SJCRH30 (cell line): ENCODE measurements around the gene FUCA2. TPM values are rescaled to one million over a fixed set of nuclear protein-coding genes. Genes with fewer than 3 reads are reported as not detected.
A peak's percentile ranks its signal among the peaks of the same experiment; 100 is the strongest.

ENCODE experiments used
- DNase-seq, 2 experiments: peaks; one replicate each; pipeline ENCODE4 v3.0.0-alpha.2; 2015 to 2020
- H3K27ac ChIP-seq: fragments of 250-450 bp; sonication (Bioruptor Pico); 2 replicates; pipeline ENCODE4 v1.5.1; 2020; ENCODE audit warnings: mild to moderate bottlenecking, moderate library complexity
- H3K27me3 ChIP-seq: fragments of 250-450 bp; sonication (Bioruptor Pico); 2 replicates; pipeline ENCODE4 v1.5.1; 2020; ENCODE audit warnings: mild to moderate bottlenecking, moderate library complexity
- H3K36me3 ChIP-seq: fragments of 250-450 bp; sonication (Bioruptor Pico); 2 replicates; pipeline ENCODE4 v1.5.1; 2020; ENCODE audit warnings: mild to moderate bottlenecking, moderate library complexity
- H3K4me1 ChIP-seq: fragments of 250-450 bp; sonication (Bioruptor Pico); 2 replicates; pipeline ENCODE4 v1.5.1; 2020; ENCODE audit warnings: mild to moderate bottlenecking, moderate library complexity
- H3K4me3 ChIP-seq: fragments of 250-450 bp; sonication (Bioruptor Pico); 2 replicates; pipeline ENCODE4 v1.5.1; 2020; ENCODE audit warnings: mild to moderate bottlenecking, moderate library complexity
- H3K9me3 ChIP-seq: fragments of 250-450 bp; sonication (Bioruptor Pico); replicated peaks from 2 replicates; pipeline ENCODE4 v1.5.1; 2020; ENCODE audit warnings: mild to moderate bottlenecking, moderate library complexity
- total RNA-seq: library from RNA; depleted of rRNA; stranded (reverse); fragments of >200 nt; shearing (Covaris generic); gene quantifications from 2 replicates; pipeline ENCODE4 v1.2.3, GENCODE V29; 2014; rRNA removed

Gene FUCA2, protein sequence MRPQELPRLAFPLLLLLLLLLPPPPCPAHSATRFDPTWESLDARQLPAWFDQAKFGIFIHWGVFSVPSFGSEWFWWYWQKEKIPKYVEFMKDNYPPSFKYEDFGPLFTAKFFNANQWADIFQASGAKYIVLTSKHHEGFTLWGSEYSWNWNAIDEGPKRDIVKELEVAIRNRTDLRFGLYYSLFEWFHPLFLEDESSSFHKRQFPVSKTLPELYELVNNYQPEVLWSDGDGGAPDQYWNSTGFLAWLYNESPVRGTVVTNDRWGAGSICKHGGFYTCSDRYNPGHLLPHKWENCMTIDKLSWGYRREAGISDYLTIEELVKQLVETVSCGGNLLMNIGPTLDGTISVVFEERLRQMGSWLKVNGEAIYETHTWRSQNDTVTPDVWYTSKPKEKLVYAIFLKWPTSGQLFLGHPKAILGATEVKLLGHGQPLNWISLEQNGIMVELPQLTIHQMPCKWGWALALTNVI
- 38.4 and 40.3 TPM in 2 replicates for total RNA-seq

DNA sequence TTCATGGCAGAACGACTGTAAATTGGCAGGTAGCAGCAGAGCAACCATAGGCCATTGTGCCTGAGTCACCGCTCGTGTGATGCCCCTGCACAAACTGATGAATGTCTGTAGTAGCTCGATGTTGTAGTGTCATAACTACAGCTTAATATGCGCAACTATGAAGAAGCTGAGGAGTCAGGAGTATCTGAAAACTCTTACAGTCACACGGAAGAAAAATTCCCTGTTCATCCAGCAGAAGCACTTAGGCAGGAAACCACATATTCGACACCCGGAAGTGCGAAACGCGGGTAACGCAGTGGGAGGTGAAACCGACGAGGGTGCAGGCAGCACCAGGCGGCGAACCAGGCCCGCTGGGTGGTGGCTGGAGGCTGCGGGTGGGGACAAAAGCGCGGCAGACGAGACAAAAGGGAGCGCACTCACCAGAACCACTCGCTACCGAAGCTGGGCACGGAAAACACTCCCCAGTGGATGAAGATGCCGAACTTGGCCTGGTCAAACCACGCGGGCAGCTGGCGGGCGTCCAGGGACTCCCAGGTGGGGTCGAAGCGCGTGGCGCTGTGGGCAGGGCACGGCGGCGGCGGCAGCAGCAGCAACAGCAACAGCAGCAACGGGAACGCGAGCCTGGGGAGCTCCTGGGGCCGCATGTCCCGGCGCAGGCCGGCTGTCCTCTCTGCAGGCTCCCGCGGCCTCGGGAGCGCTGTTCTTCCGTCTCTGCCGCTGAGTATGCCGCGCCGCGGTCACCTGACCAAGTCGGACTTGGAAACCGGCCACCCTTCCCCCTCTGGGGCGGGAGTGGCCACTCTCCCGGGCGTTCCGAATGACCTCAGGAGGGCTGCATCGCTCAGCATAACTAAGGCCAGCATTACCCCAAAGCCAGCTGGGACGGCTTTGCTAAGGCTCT lies at the start of gene FUCA2:
Gene FUCA2, minus strand, starts transcription at position 730 of the 901 bp plus-strand sequence. Its CDS starts 86 bp downstream, at position 644.
- H3K36me3 ChIP-seq = peaks cover 8% of the 10 kb centered on the region
- peak; percentile 86 to 89 for DNase-seq

DNA sequence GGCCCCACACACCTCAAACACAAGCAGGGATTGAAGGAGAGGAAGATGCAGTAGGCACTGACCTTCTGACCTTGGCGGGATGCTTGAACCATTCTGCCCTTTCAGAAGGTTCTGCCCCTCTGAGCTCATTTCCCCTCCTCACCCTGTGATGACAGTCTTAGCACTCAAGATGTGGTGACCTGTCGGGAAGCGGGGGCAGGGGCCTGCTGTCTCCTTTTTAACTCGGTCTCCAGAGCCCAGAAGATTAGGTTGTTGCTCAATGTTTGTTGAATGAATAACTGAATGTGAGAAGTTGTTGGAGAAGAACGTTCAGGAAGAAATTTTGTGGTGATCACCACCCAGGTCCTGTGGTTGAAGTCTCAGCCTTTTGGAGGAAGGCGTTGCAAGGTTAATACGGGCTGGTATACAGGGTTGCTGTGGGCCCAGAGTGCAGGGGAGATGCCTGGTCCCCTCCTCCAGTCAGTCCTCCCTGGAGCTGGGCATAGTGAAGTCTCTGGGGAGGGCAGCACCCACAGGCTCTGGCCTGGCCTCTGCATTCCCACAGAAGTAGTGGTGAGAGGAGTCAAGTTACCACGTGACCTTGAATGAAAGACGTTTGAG lies 49.7 kb upstream of the FUCA2 start:
- H3K4me3 ChIP-seq = no peak overlapping the region
- H3K9me3 ChIP-seq = no peaks in the 10 kb centered on the region
- H3K27me3 ChIP-seq = no peaks in the 10 kb centered on the region
- H3K36me3 ChIP-seq = no peaks in the 10 kb centered on the region
- no peak for DNase-seq
- no peak overlapping the region for H3K27ac ChIP-seq
- no peaks in the 10 kb centered on the region for H3K4me1 ChIP-seq

More for the DNA sequence above, at the start of gene FUCA2:
- H3K9me3 ChIP-seq = no peaks in the 10 kb centered on the region
- H3K4me3 ChIP-seq = peak within 1 kb of the TSS; percentile 81
- no peaks in the 10 kb centered on the region for H3K27me3 ChIP-seq
- H3K4me1 ChIP-seq = no peaks in the 10 kb centered on the region
- H3K27ac ChIP-seq = peak within 1 kb of the TSS; percentile 81

DNA sequence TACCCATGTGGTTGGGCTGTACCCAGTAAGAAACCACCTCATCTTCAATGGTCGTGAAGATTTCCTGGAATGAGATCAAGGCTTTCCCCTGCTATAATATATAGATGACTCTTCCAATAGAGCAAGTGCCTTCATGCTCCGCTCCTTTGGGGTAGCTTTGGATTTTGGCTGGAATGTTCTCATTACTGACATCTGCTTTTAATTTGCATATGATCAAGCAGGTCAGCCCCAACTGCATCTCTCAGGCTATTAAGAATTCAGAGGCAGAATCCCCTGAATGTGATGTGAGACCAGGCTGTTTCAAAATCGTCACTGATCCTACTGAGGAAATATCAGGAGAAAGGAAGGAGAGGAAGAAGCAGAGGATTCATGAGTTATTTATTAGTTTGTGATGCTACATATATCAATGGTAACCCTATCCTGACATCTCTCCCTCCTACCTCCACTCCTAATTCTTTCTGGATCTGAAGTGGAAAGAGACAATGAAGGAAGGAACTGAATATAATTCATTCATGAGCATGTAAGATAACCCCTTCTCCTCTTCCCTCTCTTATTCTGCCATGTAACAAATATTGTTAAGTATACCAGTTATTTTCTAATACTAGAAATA lies 47.6 kb upstream of the FUCA2 start:
- Histone ChIP-seq H3K27me3 (no peaks in the 10 kb centered on the region), H3K27ac (no peak overlapping the region), H3K9me3 (no peaks in the 10 kb centered on the region), H3K36me3 (no peaks in the 10 kb centered on the region), H3K4me1 (no peaks in the 10 kb centered on the region; the same call in 1 of the 2 replicates), H3K4me3 (no peak overlapping the region)
- DNase-seq = no peak

DNA sequence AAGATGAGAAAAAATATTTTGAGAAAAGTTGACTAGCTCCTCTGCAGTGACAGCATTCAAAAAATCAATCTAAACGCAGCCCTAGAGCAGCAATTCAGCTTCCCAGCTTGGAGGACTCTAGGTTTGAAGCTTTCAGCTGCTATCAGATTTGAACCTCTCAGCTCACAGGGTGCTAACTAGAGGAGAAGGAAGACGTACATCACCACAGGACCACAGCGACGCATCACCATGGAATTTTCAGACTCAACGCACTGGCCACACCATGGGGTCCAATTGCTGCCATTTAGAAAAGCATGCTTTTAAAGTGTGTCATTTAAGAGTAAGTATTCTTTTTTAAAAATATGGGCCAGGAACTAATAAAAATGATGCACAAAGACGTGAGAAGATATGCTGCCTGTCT lies 45.0 kb upstream of the FUCA2 start:
- no peak for DNase-seq
- Histone ChIP-seq H3K36me3 (no peaks in the 10 kb centered on the region), H3K27me3 (no peaks in the 10 kb centered on the region), H3K9me3 (no peaks in the 10 kb centered on the region), H3K4me3 (no peak overlapping the region), H3K4me1 (no peaks in the 10 kb centered on the region; the same call in 1 of the 2 replicates), H3K27ac (no peak overlapping the region)

DNA sequence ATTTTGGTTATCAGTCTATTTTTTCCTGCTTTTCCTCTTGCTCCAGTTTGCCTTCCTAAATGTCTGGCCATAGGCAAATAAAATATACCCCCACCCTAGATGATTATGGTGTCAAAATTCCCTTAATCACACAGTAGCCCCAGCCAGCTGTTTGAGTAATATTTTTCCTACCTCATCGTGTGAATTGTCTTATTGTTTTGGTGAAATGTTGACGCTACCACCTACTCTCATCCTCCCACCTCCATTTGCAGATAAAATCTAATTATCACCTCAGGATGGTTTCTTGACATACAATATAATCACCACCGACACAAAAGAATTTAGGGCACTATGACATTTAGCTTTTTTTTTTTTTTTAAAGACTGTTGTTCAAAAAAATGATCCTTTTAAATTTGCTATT lies 44.1 kb upstream of the FUCA2 start:
- no peaks in the 10 kb centered on the region for H3K27me3 ChIP-seq
- no peaks in the 10 kb centered on the region; the same call in 1 of the 2 replicates for H3K4me1 ChIP-seq
- H3K27ac ChIP-seq = no peak overlapping the region
- H3K4me3 ChIP-seq = no peak overlapping the region
- no peaks in the 10 kb centered on the region for H3K9me3 ChIP-seq
- H3K36me3 ChIP-seq = no peaks in the 10 kb centered on the region
- no peak for DNase-seq

DNA sequence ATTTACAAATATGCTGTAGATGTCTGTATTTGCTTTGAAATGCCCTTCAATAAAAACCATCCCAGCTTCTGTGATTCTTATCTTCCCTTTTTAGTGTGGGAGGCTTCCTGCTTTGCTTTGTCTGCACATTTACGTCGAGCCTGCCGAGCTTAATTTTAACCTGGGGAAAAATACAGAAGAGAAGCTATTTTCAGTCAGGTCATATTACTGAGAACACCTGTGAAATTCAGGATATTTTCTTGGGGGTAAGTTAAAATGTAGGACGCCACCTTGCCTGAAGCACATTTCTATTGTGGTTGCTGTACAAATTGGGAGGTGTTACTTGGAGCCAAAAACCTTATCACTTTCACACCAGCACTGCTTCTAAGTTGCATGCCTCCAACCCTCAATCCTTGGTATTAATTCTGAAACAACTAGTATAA lies 43.6 kb upstream of the FUCA2 start:
- H3K27ac ChIP-seq = no peak overlapping the region

DNA sequence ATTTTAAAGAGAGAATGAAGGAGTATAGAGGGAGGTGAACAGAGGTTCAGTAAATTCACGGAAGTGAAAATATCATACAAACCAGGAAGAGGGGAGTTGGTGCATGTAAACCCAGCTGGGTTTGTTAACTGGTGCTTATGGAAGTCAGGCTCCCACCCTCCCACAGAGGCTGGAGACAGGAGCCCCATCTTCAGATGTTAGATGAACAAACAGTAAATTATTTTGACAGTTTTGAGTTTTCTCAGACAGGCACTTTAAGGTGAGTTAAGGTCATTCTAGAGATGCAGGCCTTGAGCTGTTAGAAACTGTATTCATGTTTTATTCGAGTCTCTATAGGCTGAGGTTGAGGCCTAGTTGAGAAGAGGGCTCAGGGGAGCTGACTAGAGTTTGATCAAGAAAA lies 41.8 kb upstream of the FUCA2 start:
- no peaks in the 10 kb centered on the region for H3K36me3 ChIP-seq
- H3K4me1 ChIP-seq = peaks cover 4% of the 10 kb centered on the region; the same call in 1 of the 2 replicates
- H3K27me3 ChIP-seq = no peaks in the 10 kb centered on the region
- no peak overlapping the region for H3K27ac ChIP-seq
- no peaks in the 10 kb centered on the region for H3K9me3 ChIP-seq
- DNase-seq = no peak
- H3K4me3 ChIP-seq = no peak overlapping the region

More for the DNA sequence above, 43.6 kb upstream of the FUCA2 start:
- H3K27me3 ChIP-seq = no peaks in the 10 kb centered on the region
- H3K4me3 ChIP-seq = no peak overlapping the region
- DNase-seq = no peak
- no peaks in the 10 kb centered on the region for H3K36me3 ChIP-seq
- H3K4me1 ChIP-seq = no peaks in the 10 kb centered on the region; the same call in 1 of the 2 replicates
- H3K9me3 ChIP-seq = no peaks in the 10 kb centered on the region

DNA sequence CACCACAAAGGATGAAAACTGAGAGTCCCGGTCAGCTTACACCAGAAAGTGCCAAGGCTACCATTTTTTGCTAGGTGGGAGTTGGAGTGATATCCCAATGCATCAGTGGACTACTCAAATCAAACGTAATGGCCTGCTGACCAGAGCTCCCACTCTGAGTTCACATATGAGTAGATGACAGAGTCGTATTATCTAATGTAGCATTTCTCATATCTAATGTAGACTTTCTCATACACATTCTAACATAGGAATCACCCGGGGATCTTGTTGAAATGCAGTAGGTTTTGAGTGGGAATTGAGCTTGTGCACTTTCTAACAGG lies 38.4 kb upstream of the FUCA2 start:
- Histone ChIP-seq H3K9me3 (no peaks in the 10 kb centered on the region), H3K27ac (no peak overlapping the region), H3K36me3 (no peaks in the 10 kb centered on the region), H3K27me3 (no peaks in the 10 kb centered on the region), H3K4me3 (no peak overlapping the region), H3K4me1 (peaks cover 4% of the 10 kb centered on the region; the same call in 1 of the 2 replicates)
- DNase-seq = no peak

DNA sequence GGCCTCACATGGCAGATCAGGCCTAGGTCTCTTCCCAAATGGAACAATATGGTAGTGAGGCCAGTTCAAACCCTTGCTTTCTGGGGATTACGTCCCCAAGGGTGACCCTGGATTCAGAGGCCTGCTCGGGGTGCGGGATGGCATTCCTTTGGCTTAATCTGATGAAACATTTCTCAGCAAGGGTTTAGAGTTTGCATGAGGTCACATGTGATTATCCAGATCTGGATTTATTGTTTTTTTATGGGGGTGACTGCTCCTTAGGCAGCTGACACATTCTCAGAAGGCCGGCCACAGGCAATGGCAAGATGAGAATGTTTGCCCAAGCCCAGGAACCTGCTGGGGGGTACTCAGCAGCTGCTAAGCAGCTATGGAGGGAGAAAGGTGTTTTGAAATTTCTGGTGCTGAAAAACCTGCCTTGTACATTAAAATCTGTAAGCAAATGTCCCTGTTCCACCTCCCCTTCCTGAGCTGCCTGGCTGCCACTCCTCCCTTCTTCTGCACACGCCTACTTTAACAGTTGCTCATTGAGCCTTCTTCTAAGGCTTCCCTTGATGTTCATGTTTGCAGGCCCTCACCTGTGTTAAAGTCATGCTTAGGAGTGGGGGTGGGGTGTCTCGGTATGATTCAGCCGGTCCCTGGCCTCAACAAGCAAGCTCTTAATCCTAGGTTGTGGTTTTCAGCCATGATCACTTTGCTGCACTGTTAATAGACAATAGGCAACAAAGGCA lies 37.9 kb upstream of the FUCA2 start:
- Histone ChIP-seq H3K36me3 (no peaks in the 10 kb centered on the region), H3K27me3 (no peaks in the 10 kb centered on the region), H3K4me1 (peaks cover 4% of the 10 kb centered on the region; the same call in 1 of the 2 replicates), H3K27ac (no peak overlapping the region), H3K4me3 (no peak overlapping the region), H3K9me3 (no peaks in the 10 kb centered on the region)
- peak in 1 of 2 experiments; percentile 27 for DNase-seq

DNA sequence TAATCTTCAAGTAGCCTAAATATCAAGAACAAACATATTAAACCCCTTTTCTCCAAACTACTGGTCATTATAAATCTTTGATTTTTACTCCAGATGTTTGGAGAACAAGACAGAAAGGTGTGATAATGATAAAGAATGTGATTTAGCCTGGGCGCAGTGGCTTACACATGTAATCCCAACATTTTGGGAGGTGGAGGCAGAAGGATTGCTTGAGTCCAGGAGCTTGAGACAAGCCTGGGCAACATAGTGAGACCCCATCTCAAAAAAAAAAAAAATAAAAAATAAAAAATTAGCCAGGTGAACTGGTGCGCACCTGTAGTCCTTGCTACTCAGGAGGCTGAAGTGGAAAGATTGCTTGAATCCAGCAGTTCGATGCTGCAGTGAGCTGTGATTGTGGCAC lies 35.1 kb upstream of the FUCA2 start:
- Histone ChIP-seq H3K27ac (no peak overlapping the region), H3K36me3 (no peaks in the 10 kb centered on the region), H3K9me3 (no peaks in the 10 kb centered on the region), H3K27me3 (no peaks in the 10 kb centered on the region), H3K4me1 (peaks cover 4% of the 10 kb centered on the region; the same call in 1 of the 2 replicates), H3K4me3 (no peak overlapping the region)
- no peak for DNase-seq

DNA sequence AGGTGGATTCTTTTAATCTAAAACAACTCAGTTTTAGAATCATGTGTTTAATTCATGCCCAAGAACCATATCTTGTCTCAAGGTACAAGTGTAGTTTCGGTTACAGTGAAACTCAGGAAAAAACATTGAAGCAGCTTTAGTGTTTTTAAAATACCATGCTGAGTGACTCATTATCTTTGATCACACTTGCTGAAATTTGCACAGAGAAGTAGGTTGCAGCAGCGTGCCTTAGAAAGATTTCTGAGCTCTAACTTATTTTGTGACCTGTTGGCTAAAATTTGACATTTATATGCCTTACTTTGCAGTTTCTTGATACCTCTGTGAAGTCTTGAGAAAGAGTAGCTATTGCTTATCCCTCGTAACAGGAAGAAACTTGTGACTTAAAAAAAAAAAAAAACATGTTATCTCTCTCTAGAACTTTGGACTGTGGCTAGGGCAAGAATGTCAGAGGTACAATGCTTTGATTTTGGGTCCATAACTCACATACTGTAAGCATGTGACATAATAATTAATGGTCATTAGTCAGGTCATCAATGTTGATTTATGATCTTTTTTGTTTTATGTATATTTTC lies 34.5 kb upstream of the FUCA2 start:
- no peak for DNase-seq
- H3K4me3 ChIP-seq = no peak overlapping the region
- no peaks in the 10 kb centered on the region for H3K9me3 ChIP-seq
- H3K27ac ChIP-seq = no peak overlapping the region
- H3K36me3 ChIP-seq = no peaks in the 10 kb centered on the region
- H3K4me1 ChIP-seq = peaks cover 4% of the 10 kb centered on the region; the same call in 1 of the 2 replicates
- H3K27me3 ChIP-seq = no peaks in the 10 kb centered on the region

DNA sequence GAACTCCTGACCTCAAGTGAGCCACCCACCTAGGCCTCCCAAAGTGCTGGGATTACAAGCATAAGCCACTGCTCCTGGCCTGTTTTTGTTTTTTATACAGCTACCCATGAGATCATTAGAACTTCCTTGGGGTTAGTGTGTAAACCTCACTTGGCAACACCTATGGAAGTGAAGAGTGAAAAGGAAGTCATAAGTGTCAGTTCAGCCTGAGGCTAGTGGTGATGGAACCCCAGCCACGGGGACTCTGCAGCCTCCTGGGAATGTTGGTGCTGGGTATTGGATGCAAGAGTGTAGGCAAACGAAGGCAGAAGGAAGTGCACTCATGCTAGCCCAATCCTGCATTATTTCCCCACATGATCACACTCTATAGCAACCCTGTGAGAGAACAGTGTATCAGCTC lies 33.6 kb upstream of the FUCA2 start:
- no peak for DNase-seq
- H3K27me3 ChIP-seq = no peaks in the 10 kb centered on the region

DNA sequence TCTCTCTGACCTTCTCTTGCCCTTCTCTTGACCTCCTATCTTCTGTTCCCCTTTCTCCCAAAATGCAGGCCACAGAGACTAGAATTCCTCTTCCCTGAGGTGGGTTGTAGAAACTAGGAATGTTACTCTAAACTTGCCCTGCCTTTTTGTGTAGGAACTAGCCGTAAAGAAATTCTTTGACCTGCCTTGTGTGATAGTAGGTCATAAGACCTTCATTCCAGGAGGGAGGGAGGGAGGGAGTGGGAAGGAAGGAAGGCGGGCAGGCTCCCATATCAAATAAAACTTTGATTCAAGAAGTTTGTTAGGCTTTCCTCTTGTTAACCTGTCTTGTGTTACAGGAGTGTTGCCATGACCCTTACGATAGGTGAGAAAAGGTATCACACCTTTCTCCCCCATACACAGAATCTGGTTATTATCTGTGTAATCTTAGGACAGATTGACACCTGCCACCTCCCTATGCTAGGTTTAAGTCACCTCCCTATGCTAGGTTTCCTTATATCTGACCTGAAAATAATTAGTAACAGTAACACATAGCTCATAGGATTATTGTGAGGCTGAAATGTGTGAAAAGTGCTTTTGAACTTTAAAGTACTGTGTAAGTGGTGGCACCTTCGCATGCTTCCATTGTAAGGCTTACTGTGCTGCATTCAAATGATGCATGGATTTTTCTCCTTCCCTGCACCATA lies 32.6 kb upstream of the FUCA2 start:
- no peak overlapping the region for H3K4me3 ChIP-seq
- no peak for DNase-seq

More for the DNA sequence above, 33.6 kb upstream of the FUCA2 start:
- no peaks in the 10 kb centered on the region for H3K9me3 ChIP-seq
- no peaks in the 10 kb centered on the region for H3K36me3 ChIP-seq
- H3K27ac ChIP-seq = no peak overlapping the region
- peaks cover 4% of the 10 kb centered on the region; the same call in 1 of the 2 replicates for H3K4me1 ChIP-seq
- H3K4me3 ChIP-seq = no peak overlapping the region

More for the DNA sequence above, 32.6 kb upstream of the FUCA2 start:
- no peak overlapping the region for H3K27ac ChIP-seq
- no peaks in the 10 kb centered on the region; the same call in 1 of the 2 replicates for H3K4me1 ChIP-seq
- no peaks in the 10 kb centered on the region for H3K9me3 ChIP-seq
- H3K36me3 ChIP-seq = no peaks in the 10 kb centered on the region
- H3K27me3 ChIP-seq = no peaks in the 10 kb centered on the region
